Spinal cord (tissue), 10 donors: ENCODE measurements around the gene KRT6B. TPM values are rescaled to one million over a fixed set of nuclear protein-coding genes. Genes with fewer than 3 reads are reported as not detected.

Experiments
- DNase-seq, 6 donors: peaks; one replicate each; pipeline versions ENCODE4 v3.0.0 to v3.0.0-alpha.2; 2013 to 2015; ENCODE audit warnings: low spot score in 6 of 6, low read depth in 4 of 6
- H3K27ac ChIP-seq: one replicate; pipeline ENCODE4 v1.5.1; 2013; ENCODE audit warnings: low read depth, low read length, control low read depth
- H3K27me3 ChIP-seq: one replicate; pipeline ENCODE4 v1.6.1; 2013; ENCODE audit warnings: low read length; ENCODE audit not compliant: control insufficient read depth, insufficient read depth
- H3K36me3 ChIP-seq: one replicate; pipeline ENCODE4 v1.6.1; 2013; ENCODE audit warnings: low read length; ENCODE audit not compliant: control insufficient read depth, insufficient read depth
- H3K4me1 ChIP-seq: one replicate; pipeline ENCODE4 v1.6.1; 2013; ENCODE audit warnings: low read length; ENCODE audit not compliant: control insufficient read depth, insufficient read depth
- H3K4me3 ChIP-seq: one replicate; pipeline ENCODE4 v1.5.1; 2013; ENCODE audit warnings: low read depth, low read length, control low read depth
- H3K9me3 ChIP-seq: one replicate; pipeline ENCODE4 v1.6.1; 2013; ENCODE audit warnings: low read length; ENCODE audit not compliant: control insufficient read depth, insufficient read depth
- WGBS: methylation state at CpG from one replicate; pipeline ENCODE4 v1.1.5; 2013; ENCODE audit warnings: missing lambda C conversion rate; ENCODE audit not compliant: insufficient coverage; 5-methylcytosine and 5-hydroxymethylcytosine counted together
- polyA plus RNA-seq, 2 donors: library from polyadenylated mRNA; unstranded; fragments of 120-200 nt; gene quantifications; one replicate each; pipeline ENCODE4 v1.2.1, GENCODE V29; 2013; ENCODE audit not compliant: insufficient read length in 2 of 2
- total RNA-seq, 2 donors: library from RNA; depleted of rRNA in 1 of 2; stranded (reverse); fragments of 120-200 nt in 1 of 2; fragments of >200 nt in 1 of 2; gene quantifications; one replicate each; pipeline versions ENCODE4 v1.2.3 to v1.2.4, GENCODE V29; 2013 to 2014
- donor health status: healthy.

Gene KRT6B
- total and polyA plus RNA-seq, 4 donors = not detected

GRCh38 chr12:52404951-52405350 is 47.0 kb downstream of the KRT6B start:
- H3K27ac ChIP-seq = no peak overlapping the region
- H3K4me1 ChIP-seq = peaks cover 3% of the 10 kb centered on the region
- no peaks in the 10 kb centered on the region for H3K9me3 ChIP-seq
- no peaks in the 10 kb centered on the region for H3K36me3 ChIP-seq
- H3K4me3 ChIP-seq = no peak overlapping the region
- no peak for DNase-seq
- WGBS = 88% methylated on average over 2 of the region's 3 CpGs
- H3K27me3 ChIP-seq = no peaks in the 10 kb centered on the region

- DNase-seq = no peak
- H3K27ac ChIP-seq = no peak overlapping the region
- no peaks in the 10 kb centered on the region for H3K9me3 ChIP-seq
- WGBS = 89% methylated on average over 9 of the region's 9 CpGs
- H3K36me3 ChIP-seq = no peaks in the 10 kb centered on the region
- no peak overlapping the region for H3K4me3 ChIP-seq
- peaks cover 6% of the 10 kb centered on the region for H3K4me1 ChIP-seq
- no peaks in the 10 kb centered on the region for H3K27me3 ChIP-seq
Measured at GRCh38 chr12:52403561-52403960, 48.4 kb downstream of the KRT6B start.

GRCh38 chr12:52402873-52403540 is 48.9 kb downstream of the KRT6B start:
- DNase-seq = no peak
- no peaks in the 10 kb centered on the region for H3K9me3 ChIP-seq
- 65% methylated on average over 3 of the region's 3 CpGs for WGBS
- H3K4me1 ChIP-seq = peaks cover 6% of the 10 kb centered on the region
- H3K4me3 ChIP-seq = no peak overlapping the region
- H3K27me3 ChIP-seq = no peaks in the 10 kb centered on the region
- no peak overlapping the region for H3K27ac ChIP-seq
- no peaks in the 10 kb centered on the region for H3K36me3 ChIP-seq

GRCh38 chr12:52402377-52402776 is 49.6 kb downstream of the KRT6B start:
- H3K36me3 ChIP-seq = no peaks in the 10 kb centered on the region
- H3K27me3 ChIP-seq = no peaks in the 10 kb centered on the region
- H3K9me3 ChIP-seq = no peaks in the 10 kb centered on the region
- DNase-seq = no peak
- no peak overlapping the region for H3K27ac ChIP-seq
- peaks cover 6% of the 10 kb centered on the region for H3K4me1 ChIP-seq
- WGBS = no CpG with 5 or more reads among the region's 2 CpGs
- H3K4me3 ChIP-seq = no peak overlapping the region

- H3K27me3 ChIP-seq = no peaks in the 10 kb centered on the region
- H3K4me3 ChIP-seq = no peak overlapping the region
- no peaks in the 10 kb centered on the region for H3K36me3 ChIP-seq
- no peaks in the 10 kb centered on the region for H3K9me3 ChIP-seq
- H3K27ac ChIP-seq = no peak overlapping the region
- 100% methylated on average over 4 of the region's 4 CpGs for WGBS
- H3K4me1 ChIP-seq = peaks cover 6% of the 10 kb centered on the region
- DNase-seq = no peak
Measured at GRCh38 chr12:52401926-52402325, 50.0 kb downstream of the KRT6B start.

GRCh38 chr12:52401526-52401925 is 50.4 kb downstream of the KRT6B start:
- 89% methylated on average over 5 of the region's 5 CpGs for WGBS
- H3K27me3 ChIP-seq = no peaks in the 10 kb centered on the region

GRCh38 chr12:52400906-52401305 is 51.0 kb downstream of the KRT6B start:
- 89% methylated on average over 9 of the region's 9 CpGs for WGBS
- peaks cover 6% of the 10 kb centered on the region for H3K4me1 ChIP-seq
- no peak for DNase-seq
- no peaks in the 10 kb centered on the region for H3K27me3 ChIP-seq
- H3K4me3 ChIP-seq = no peak overlapping the region
- H3K9me3 ChIP-seq = no peaks in the 10 kb centered on the region
- H3K36me3 ChIP-seq = no peaks in the 10 kb centered on the region
- H3K27ac ChIP-seq = no peak overlapping the region

More at GRCh38 chr12:52401526-52401925, 50.4 kb downstream of the KRT6B start:
- peaks cover 6% of the 10 kb centered on the region for H3K4me1 ChIP-seq
- no peak overlapping the region for H3K27ac ChIP-seq
- no peak for DNase-seq
- H3K36me3 ChIP-seq = no peaks in the 10 kb centered on the region
- no peaks in the 10 kb centered on the region for H3K9me3 ChIP-seq
- no peak overlapping the region for H3K4me3 ChIP-seq

- H3K4me1 ChIP-seq = peaks cover 6% of the 10 kb centered on the region
- no peak for DNase-seq
- H3K9me3 ChIP-seq = no peaks in the 10 kb centered on the region
- H3K4me3 ChIP-seq = no peak overlapping the region
- 92% methylated on average over 14 of the region's 16 CpGs for WGBS
- no peak overlapping the region for H3K27ac ChIP-seq
- H3K36me3 ChIP-seq = no peaks in the 10 kb centered on the region
- H3K27me3 ChIP-seq = no peaks in the 10 kb centered on the region
Measured at GRCh38 chr12:52399756-52400155, 52.2 kb downstream of the KRT6B start.

- Histone ChIP-seq H3K27ac (no peak overlapping the region), H3K4me1 (peaks cover 3% of the 10 kb centered on the region), H3K36me3 (no peaks in the 10 kb centered on the region), H3K9me3 (no peaks in the 10 kb centered on the region), H3K4me3 (no peak overlapping the region), H3K27me3 (no peaks in the 10 kb centered on the region)
- DNase-seq = no peak
- WGBS = 82% methylated on average over 1 of the region's 1 CpG
Measured at GRCh38 chr12:52398176-52398575, 53.8 kb downstream of the KRT6B start.

GRCh38 chr12:52396656-52397055 is 55.3 kb downstream of the KRT6B start:
- Histone ChIP-seq H3K4me3 (no peak overlapping the region), H3K36me3 (no peaks in the 10 kb centered on the region), H3K27me3 (no peaks in the 10 kb centered on the region), H3K27ac (no peak overlapping the region), H3K4me1 (peaks cover 6% of the 10 kb centered on the region), H3K9me3 (no peaks in the 10 kb centered on the region)
- WGBS = 88% methylated on average over 8 of the region's 8 CpGs
- DNase-seq = no peak
